A549 treated with CpdA at 1 μM for 4 hours (cell line): ENCODE data around the gene NCOA7. TPM values are rescaled to one million over a fixed set of nuclear protein-coding genes. Genes with fewer than 3 reads are reported as not detected.

Experiments
- total RNA-seq: library from RNA; stranded (reverse); fragments of 200-300 nt; extraction: Qiagen RNA extraction; gene quantifications from 5 replicates; pipeline ENCODE4 v1.2.3, GENCODE V29; 2022; ENCODE audit warnings: low read depth

NCOA7 gene
- total RNA-seq: 24.8 to 32.1 TPM (median 28.5 TPM) in 5 replicates

GRCh38 chr6:125790358-125791150, at the start of gene NCOA7:
TSS of gene NCOA7 (plus strand) at chr6:125790960. CDS start at chr6:125815355, 24,395 bp downstream.

GRCh38 chr6:125749173-125749864, 41.4 kb upstream of the NCOA7 start, which contains the start of gene HEY2:
TSS of gene HEY2 (plus strand) at chr6:125749632. CDS start at chr6:125749777, 145 bp downstream.

GRCh38 chr6:125956506-125957390, 166.0 kb downstream of the NCOA7 start, which contains the start of gene HINT3:
TSS of gene HINT3 (plus strand) at chr6:125956770. CDS start at chr6:125956978, 208 bp downstream.

Other genes starting within 250 kb of the NCOA7 start
- 0.06 TPM in 1 of 5 replicates, not detected in the others for gene HEY2, start 41.3 kb upstream of the NCOA7 start, total RNA-seq
- gene HINT3, start 165.8 kb downstream of the NCOA7 start, total RNA-seq: 6.4 to 7.7 TPM (median 7.4 TPM) in 5 replicates
- 11.9 to 15.3 TPM (median 14.2 TPM) in 5 replicates for gene TRMT11, start 195.6 kb downstream of the NCOA7 start, total RNA-seq